NB4 (cell line): ENCODE data around the gene MVD.

ENCODE experiments used
- DNase-seq: peaks from one replicate; pipeline ENCODE4 v3.0.0; 2010; ENCODE audit warnings: low read depth
- H3K4me3 ChIP-seq: one replicate; pipeline ENCODE4 v1.5.1; 2011; ENCODE audit warnings: mild to moderate bottlenecking, low read depth, low read length, moderate library complexity
- CTCF ChIP-seq: IDR thresholded peaks from one replicate; pipeline ENCODE4 v1.5.1; 2012; ENCODE audit warnings: low read depth, low read length
- MAX ChIP-seq: IDR thresholded peaks from 2 replicates; pipeline ENCODE4 v1.6.1; 2011; ENCODE audit warnings: low read depth, low read length
- MYC ChIP-seq: IDR thresholded peaks from 2 replicates; pipeline ENCODE4 v1.6.1; 2011; ENCODE audit warnings: low read depth, low read length
- POLR2A ChIP-seq: IDR thresholded peaks from 2 replicates; pipeline ENCODE4 v1.6.1; 2011; ENCODE audit warnings: mild to moderate bottlenecking; ENCODE audit not compliant: insufficient read length; ENCODE audit errors: extremely low read depth

The MVD gene

GRCh38 chr16:88702371-88703210, 39.7 kb upstream of the MVD start:
- peak overlapping the region; percentile 95 for H3K4me3 ChIP-seq
- peak; percentile 87 for DNase-seq
- peak; percentile 27; the same call in 1 of the 2 replicates for TF ChIP-seq MYC
- TF ChIP-seq POLR2A = no peak
- no peak for TF ChIP-seq MAX

- no peak for TF ChIP-seq MAX
- peak overlapping the region; percentile 95 for H3K4me3 ChIP-seq
- no peak for DNase-seq
These were observed 38.9 kb upstream of the MVD start for GRCh38 chr16:88701581-88702370.

- no peak overlapping the region for H3K4me3 ChIP-seq
- peak; percentile 100 for DNase-seq
- no peak for TF ChIP-seq POLR2A
- peak; percentile 93 for TF ChIP-seq MAX
- TF ChIP-seq MYC = peak; percentile 71; the same call in 1 of the 2 replicates
- no peak for TF ChIP-seq CTCF
These were observed 38.0 kb upstream of the MVD start for GRCh38 chr16:88700636-88701482.

- DNase-seq = no peak
- H3K4me3 ChIP-seq = no peak overlapping the region
- no peak for TF ChIP-seq MYC
- no peak for TF ChIP-seq POLR2A
- no peak for TF ChIP-seq MAX
- TF ChIP-seq CTCF = no peak
These were observed 37.4 kb upstream of the MVD start for GRCh38 chr16:88700322-88700635.

GRCh38 chr16:88699180-88699579, 36.3 kb upstream of the MVD start:
- no peak for DNase-seq
- H3K4me3 ChIP-seq = no peak overlapping the region

More at GRCh38 chr16:88699180-88699579, 36.3 kb upstream of the MVD start:
- TF ChIP-seq MAX (no peak), MYC (no peak), POLR2A (no peak), CTCF (no peak)
